MCF 10A (cell line): ENCODE results near the gene HERC4. TPM values are rescaled to one million over a fixed set of nuclear protein-coding genes. Genes with fewer than 3 reads are reported as not detected.
A peak's percentile ranks its signal among the peaks of the same experiment; 100 is the strongest.

Experiments used
- BruUV-seq: library from RNA; stranded (reverse); fragments of 400-500 nt; replicated peaks from 2 replicates; lab custom pipeline; 2021; lab: Mats Ljungman, UMichigan
- CTCF ChIA-PET: fragments of 300-600 bp; sonication (Branson Sonifier 250); formaldehyde crosslinking; extraction: SDS; loops from one replicate; lab custom pipeline; 2021; ENCODE audit warnings: antibody characterized with exemption, inconsistent platforms; lab: Yijun Ruan, JAX
- POLR2A ChIA-PET: fragments of 300-600, 350-650 bp; sonication (Branson Sonifier 250); formaldehyde crosslinking; extraction: SDS; loops from one replicate; lab custom pipeline; 2020; ENCODE audit warnings: antibody characterized with exemption, inconsistent platforms; lab: Yijun Ruan, JAX
- DNase-seq: peaks from one replicate; pipeline ENCODE4 v3.0.0-alpha.2; 2018; ENCODE audit not compliant: unreplicated experiment
- H3K27ac Mint-ChIP-seq: one replicate; pipeline ENCODE4 v1.8.0; 2022; ENCODE audit warnings: mild to moderate bottlenecking, low read depth, mixed read lengths; ENCODE audit not compliant: unreplicated experiment
- H3K27me3 Mint-ChIP-seq: one replicate; pipeline ENCODE4 v1.8.0; 2022; ENCODE audit warnings: mixed read lengths; ENCODE audit not compliant: insufficient read depth, unreplicated experiment
- H3K36me3 Mint-ChIP-seq: one replicate; pipeline ENCODE4 v1.8.0; 2022; ENCODE audit warnings: mild to moderate bottlenecking, moderate library complexity, mixed read lengths; ENCODE audit not compliant: insufficient read depth, unreplicated experiment
- H3K4me1 Mint-ChIP-seq: one replicate; pipeline ENCODE4 v1.8.0; 2022; ENCODE audit warnings: mixed read lengths; ENCODE audit not compliant: insufficient read depth, unreplicated experiment
- H3K4me3 Mint-ChIP-seq: one replicate; pipeline ENCODE4 v1.8.0; 2022; ENCODE audit warnings: mild to moderate bottlenecking, moderate library complexity, mixed read lengths; ENCODE audit not compliant: unreplicated experiment
- H3K9me3 Mint-ChIP-seq: one replicate; pipeline ENCODE4 v1.8.0; 2022; ENCODE audit warnings: mixed read lengths; ENCODE audit not compliant: unreplicated experiment
- intact Hi-C: fragments of 100-400 bp; cut with micrococcal nuclease; formaldehyde crosslinking; loops from 2 replicates; pipeline ENCODE4 v1.14.1; 2022
- total RNA-seq: library from RNA; stranded (reverse); gene quantifications from 2 replicates; pipeline ENCODE4 v1.2.3, GENCODE V29; 2022
- TF ChIP-seq, protein P1 (sequence below): fragments of 200-600 bp; IDR thresholded peaks from one replicate; pipeline ENCODE4 v1.8.0; 2022; ENCODE audit warnings: antibody characterized with exemption, mild to moderate bottlenecking; ENCODE audit not compliant: unreplicated experiment

HERC4 gene
- total RNA-seq, 1 experiment from 2014 or later, result 57.5 TPM

GRCh38 chr10:68095153-68095552 lies 20.1 kb upstream of the HERC4 start:
- ChIA-PET POLR2A (interaction anchor here (0.7 to 3.4 kb wide), 7 partner anchors 11 to 237 kb away, joined by 4 to 17 read pairs (median 4); partner anchors contain the start of genes HNRNPH3 and PBLD), CTCF (interaction anchor here (0.7 to 1.6 kb wide), 4 partner anchors 13 to 252 kb away, joined by 3 to 6 read pairs (median 4); no protein-coding TSS in a partner anchor)
- H3K4me3 Mint-ChIP-seq, result no peak overlapping the region
- H3K9me3 Mint-ChIP-seq, result no peaks in the 10 kb centered on the region
- TF ChIP-seq, protein P1, sequence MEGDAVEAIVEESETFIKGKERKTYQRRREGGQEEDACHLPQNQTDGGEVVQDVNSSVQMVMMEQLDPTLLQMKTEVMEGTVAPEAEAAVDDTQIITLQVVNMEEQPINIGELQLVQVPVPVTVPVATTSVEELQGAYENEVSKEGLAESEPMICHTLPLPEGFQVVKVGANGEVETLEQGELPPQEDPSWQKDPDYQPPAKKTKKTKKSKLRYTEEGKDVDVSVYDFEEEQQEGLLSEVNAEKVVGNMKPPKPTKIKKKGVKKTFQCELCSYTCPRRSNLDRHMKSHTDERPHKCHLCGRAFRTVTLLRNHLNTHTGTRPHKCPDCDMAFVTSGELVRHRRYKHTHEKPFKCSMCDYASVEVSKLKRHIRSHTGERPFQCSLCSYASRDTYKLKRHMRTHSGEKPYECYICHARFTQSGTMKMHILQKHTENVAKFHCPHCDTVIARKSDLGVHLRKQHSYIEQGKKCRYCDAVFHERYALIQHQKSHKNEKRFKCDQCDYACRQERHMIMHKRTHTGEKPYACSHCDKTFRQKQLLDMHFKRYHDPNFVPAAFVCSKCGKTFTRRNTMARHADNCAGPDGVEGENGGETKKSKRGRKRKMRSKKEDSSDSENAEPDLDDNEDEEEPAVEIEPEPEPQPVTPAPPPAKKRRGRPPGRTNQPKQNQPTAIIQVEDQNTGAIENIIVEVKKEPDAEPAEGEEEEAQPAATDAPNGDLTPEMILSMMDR, result no peak
- no TSS peak for BruUV-seq
- peaks cover 6% of the 10 kb centered on the region for H3K36me3 Mint-ChIP-seq
- DNase-seq, result peak; percentile 51
- peak overlapping the region; percentile 63 for H3K27ac Mint-ChIP-seq
- H3K4me1 Mint-ChIP-seq, result peaks cover 21% of the 10 kb centered on the region
- H3K27me3 Mint-ChIP-seq, result no peaks in the 10 kb centered on the region
- intact Hi-C loops, result no loop called here

DNA sequence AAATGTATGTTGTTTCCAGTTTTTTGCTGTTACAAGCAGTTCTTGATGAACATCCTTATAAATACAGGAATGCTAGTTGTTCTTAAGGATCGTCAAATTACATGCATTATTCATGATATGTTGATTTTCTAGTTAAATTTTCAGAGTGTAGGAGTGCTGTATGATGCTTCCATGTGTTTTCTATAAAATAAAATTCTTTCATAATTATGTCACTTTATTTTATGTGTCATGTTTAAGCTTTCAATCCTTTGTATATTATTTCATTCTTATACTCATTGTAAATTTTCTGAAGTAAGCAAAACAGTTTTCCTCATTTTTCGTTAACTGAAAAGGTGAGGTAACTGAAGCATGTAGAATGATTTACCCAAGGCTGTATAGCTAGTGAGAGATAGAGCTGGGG lies 17.4 kb upstream of the HERC4 start:
- Mint-ChIP-seq H3K4me1 (peaks cover 36% of the 10 kb centered on the region), H3K27me3 (no peaks in the 10 kb centered on the region)
- no peak for DNase-seq

DNA sequence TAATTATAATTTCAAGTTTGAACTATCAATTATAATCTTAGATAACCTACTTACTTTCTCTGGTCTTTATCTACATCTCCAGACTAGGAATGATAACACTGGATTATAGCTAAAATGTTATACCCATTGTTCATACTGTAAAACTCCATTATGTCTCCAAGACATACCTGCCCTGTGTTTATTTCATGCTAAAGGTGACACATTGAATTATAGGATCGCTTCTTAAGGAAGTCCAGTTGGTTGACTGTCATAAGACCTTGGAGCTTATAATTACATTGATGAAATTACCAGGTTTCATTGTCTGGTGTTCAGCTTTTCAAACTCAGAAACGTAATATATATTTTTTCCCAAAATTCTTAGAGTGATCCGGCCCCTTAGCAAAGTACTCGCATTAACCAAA lies 15.5 kb upstream of the HERC4 start:
- BruUV-seq, result no TSS peak
- no peaks in the 10 kb centered on the region for H3K27me3 Mint-ChIP-seq
- no peak overlapping the region for H3K27ac Mint-ChIP-seq
- no peak for DNase-seq
- intact Hi-C loops, result no loop called here
- peaks cover 6% of the 10 kb centered on the region for H3K36me3 Mint-ChIP-seq
- CTCF ChIA-PET, result interaction anchor here (0.6 to 4.2 kb wide), 3 partner anchors 41 to 1626 kb away, joined by 3 to 41 read pairs (median 3); no protein-coding TSS in a partner anchor
- H3K9me3 Mint-ChIP-seq, result no peaks in the 10 kb centered on the region
- TF ChIP-seq, protein P1, result no peak
- no peak overlapping the region for H3K4me3 Mint-ChIP-seq
- POLR2A ChIA-PET, result interaction anchor here (0.6 to 1.4 kb wide), 3 partner anchors 13 to 67 kb away, joined by 3 to 4 read pairs (median 3); no protein-coding TSS in a partner anchor
- H3K4me1 Mint-ChIP-seq, result peaks cover 45% of the 10 kb centered on the region

More for the DNA sequence above, 17.4 kb upstream of the HERC4 start:
- H3K36me3 Mint-ChIP-seq, result peaks cover 6% of the 10 kb centered on the region
- no TSS peak for BruUV-seq
- POLR2A ChIA-PET, result interaction anchor here (1.0 to 3.4 kb wide), 4 partner anchors 16 to 63 kb away, joined by 3 to 17 read pairs (median 4); no protein-coding TSS in a partner anchor
- no peak overlapping the region for H3K27ac Mint-ChIP-seq
- intact Hi-C loops, result no loop called here
- TF ChIP-seq, protein P1, result no peak
- no peak overlapping the region for H3K4me3 Mint-ChIP-seq
- CTCF ChIA-PET, result interaction anchor here (0.7 to 4.2 kb wide), 4 partner anchors 10 to 64 kb away, joined by 3 to 41 read pairs (median 4); no protein-coding TSS in a partner anchor
- no peaks in the 10 kb centered on the region for H3K9me3 Mint-ChIP-seq

DNA sequence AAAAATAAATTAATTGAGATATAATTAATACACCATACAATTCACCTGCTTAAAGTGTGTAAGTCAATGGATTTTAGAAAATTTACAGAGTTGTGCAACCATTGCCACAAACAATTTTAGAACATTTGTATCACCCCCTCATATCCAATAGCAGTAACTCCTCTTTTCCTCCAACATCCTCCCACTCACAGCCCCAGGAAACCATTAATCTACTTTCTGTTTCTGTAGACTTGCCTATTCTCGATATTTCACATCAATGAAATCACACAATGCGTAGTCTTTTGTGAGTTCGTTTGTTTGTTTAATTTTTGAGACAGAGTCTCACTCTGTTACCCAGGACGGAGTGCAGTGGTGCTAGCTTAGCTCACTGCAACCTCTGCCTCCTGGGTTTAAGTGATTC lies 13.7 kb upstream of the HERC4 start:
- Mint-ChIP-seq H3K4me1 (peaks cover 27% of the 10 kb centered on the region), H3K4me3 (peak overlapping the region; percentile 50), H3K27ac (peak overlapping the region; percentile 94), H3K36me3 (peaks cover 6% of the 10 kb centered on the region), H3K27me3 (no peaks in the 10 kb centered on the region), H3K9me3 (no peaks in the 10 kb centered on the region)
- TF ChIP-seq, protein P1, result no peak
- intact Hi-C loops, result no loop called here
- BruUV-seq, result no TSS peak
- POLR2A ChIA-PET, result interaction anchor here (0.5 to 4.4 kb wide), 10 partner anchors 8 to 1231 kb away, joined by 3 to 34 read pairs (median 12); partner anchors contain the start of genes HERC4 and MYPN
- CTCF ChIA-PET, result interaction anchor here (9.1 kb wide), 1 partner anchor 68 kb away, joined by 182 read pairs; no protein-coding TSS in a partner anchor
- peak; percentile 67 for DNase-seq
